ENCODE results near the gene AGR2.

AGR2 gene

DNA sequence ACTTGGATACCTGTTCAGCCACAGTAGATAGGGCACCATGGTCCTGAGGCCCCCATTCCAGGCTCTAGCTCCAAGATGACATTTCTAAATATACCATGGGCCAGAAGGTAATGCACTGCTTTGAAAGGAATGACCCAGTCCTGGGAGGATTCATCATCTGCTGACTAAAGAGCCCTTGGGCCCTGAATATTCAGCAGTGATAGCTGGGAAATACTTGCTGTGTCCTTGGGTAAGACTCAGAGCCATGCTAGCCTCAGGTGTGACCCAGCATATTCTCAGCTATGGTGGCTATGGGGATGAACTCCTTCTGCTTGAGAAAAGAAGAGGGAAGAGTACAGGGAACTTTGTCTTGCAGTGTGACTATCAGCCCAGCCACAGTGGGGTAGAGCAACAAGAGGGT lies 21.3 kb upstream of the AGR2 start:
- Mint-ChIP-seq H3K27ac (no peak overlapping the region), H3K27me3 (peaks cover 11% of the 10 kb centered on the region), H3K36me3 (no peaks in the 10 kb centered on the region), H3K9me3 (peaks cover 4% of the 10 kb centered on the region), H3K4me3 (no peak overlapping the region), H3K4me1 (no peaks in the 10 kb centered on the region)

DNA sequence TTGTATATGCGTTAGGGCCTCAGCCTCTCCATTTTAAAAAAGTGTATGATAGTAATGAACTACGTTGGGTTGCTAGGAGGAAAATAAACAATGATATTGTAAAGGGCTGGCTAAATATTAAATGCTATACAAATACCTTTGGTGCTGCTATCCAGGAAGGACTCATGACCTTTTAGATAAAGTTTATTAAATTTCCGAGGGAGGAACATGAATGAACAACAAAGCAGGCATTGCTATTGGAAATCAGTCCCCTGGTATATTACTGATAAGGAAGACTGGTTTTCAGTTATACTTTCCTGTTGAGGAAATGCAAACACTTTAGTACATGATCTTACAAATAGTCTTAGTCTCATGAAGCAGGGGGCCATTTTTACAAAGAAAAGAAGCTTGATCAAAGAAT lies 17.2 kb upstream of the AGR2 start:
- no peak overlapping the region for H3K4me3 Mint-ChIP-seq
- no peaks in the 10 kb centered on the region for H3K4me1 Mint-ChIP-seq
- peaks cover 3% of the 10 kb centered on the region for H3K27me3 Mint-ChIP-seq
- no peaks in the 10 kb centered on the region for H3K9me3 Mint-ChIP-seq
- H3K36me3 Mint-ChIP-seq: no peaks in the 10 kb centered on the region
- H3K27ac Mint-ChIP-seq: no peak overlapping the region

- H3K36me3 Mint-ChIP-seq: no peaks in the 10 kb centered on the region
- H3K4me3 Mint-ChIP-seq: no peak overlapping the region
- H3K9me3 Mint-ChIP-seq: no peaks in the 10 kb centered on the region
- no peak overlapping the region for H3K27ac Mint-ChIP-seq
- H3K4me1 Mint-ChIP-seq: no peaks in the 10 kb centered on the region
- peaks cover 2% of the 10 kb centered on the region for H3K27me3 Mint-ChIP-seq
Observed at GRCh38 chr7:16818732-16819131, 13.9 kb upstream of the AGR2 start.

GRCh38 chr7:16817536-16817935 lies 12.7 kb upstream of the AGR2 start:
- Mint-ChIP-seq H3K36me3 (no peaks in the 10 kb centered on the region), H3K9me3 (no peaks in the 10 kb centered on the region), H3K4me3 (no peak overlapping the region), H3K27me3 (peaks cover 2% of the 10 kb centered on the region), H3K27ac (no peak overlapping the region), H3K4me1 (no peaks in the 10 kb centered on the region)

DNA sequence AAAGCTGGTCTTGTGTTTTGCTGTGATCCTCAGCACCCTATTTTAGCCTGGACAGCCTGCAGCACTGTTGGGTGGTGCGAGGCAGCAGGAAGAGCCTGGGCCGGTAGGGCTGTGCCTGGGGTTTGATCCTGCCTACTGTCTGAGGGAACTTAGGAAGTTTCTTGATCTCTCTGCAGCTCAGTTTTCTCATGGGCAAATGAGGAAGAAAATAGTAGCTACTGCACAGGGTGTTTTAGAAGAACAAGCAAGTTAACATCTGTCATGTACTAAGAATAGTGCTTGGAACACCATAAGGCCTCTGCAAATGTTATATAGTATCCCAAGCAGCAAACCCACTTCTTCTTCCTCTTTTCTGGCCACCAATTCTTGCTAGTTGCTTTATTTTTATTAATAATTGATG lies 12.0 kb upstream of the AGR2 start:
- no peak overlapping the region for H3K4me3 Mint-ChIP-seq
- H3K4me1 Mint-ChIP-seq: no peaks in the 10 kb centered on the region
- H3K27me3 Mint-ChIP-seq: peaks cover 2% of the 10 kb centered on the region
- no peaks in the 10 kb centered on the region for H3K9me3 Mint-ChIP-seq
- H3K27ac Mint-ChIP-seq: no peak overlapping the region
- H3K36me3 Mint-ChIP-seq: no peaks in the 10 kb centered on the region

DNA sequence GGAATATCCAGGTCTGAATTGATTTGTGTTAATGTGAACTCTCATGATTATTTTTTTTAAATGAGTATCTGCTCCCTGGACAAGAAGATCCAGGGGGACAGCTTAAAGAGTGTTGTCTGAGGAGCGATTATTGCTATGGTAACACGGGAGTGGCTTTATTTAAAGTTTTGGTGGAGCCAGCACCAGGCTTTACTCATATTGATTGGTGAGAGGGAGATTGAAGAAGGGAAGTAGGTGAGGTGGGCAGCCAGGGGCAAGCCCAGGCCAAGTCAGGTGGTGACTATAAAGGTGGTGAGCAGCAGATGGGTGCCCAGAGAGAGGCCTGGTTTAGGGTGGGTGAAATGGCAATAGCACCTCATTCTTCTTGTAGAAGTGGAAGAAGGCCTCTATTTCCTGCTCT lies 10.2 kb upstream of the AGR2 start:
- Mint-ChIP-seq H3K9me3 (no peaks in the 10 kb centered on the region), H3K27ac (no peak overlapping the region), H3K4me3 (no peak overlapping the region), H3K4me1 (no peaks in the 10 kb centered on the region), H3K27me3 (peaks cover 5% of the 10 kb centered on the region), H3K36me3 (no peaks in the 10 kb centered on the region)

DNA sequence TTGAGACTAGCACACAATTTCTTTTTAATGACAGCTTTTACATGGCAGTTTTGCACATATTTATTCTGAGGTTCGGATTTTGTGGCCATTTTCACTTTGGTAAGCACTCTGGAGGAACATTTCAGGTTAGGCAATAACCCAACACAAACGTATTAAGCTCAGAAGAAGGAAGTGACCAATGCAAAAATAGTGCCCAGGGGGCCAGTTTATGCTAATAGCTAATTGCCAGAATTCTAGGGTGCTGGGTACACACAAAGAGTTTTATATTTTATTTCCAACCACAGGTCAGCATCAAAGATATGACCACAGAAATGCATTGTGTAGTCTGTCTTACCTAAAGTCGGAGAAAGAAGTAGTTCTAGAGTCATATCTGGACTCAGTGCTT lies 8.4 kb upstream of the AGR2 start:
- Mint-ChIP-seq H3K9me3 (no peaks in the 10 kb centered on the region), H3K4me3 (no peak overlapping the region), H3K4me1 (no peaks in the 10 kb centered on the region), H3K27ac (no peak overlapping the region), H3K27me3 (peaks cover 7% of the 10 kb centered on the region), H3K36me3 (no peaks in the 10 kb centered on the region)

DNA sequence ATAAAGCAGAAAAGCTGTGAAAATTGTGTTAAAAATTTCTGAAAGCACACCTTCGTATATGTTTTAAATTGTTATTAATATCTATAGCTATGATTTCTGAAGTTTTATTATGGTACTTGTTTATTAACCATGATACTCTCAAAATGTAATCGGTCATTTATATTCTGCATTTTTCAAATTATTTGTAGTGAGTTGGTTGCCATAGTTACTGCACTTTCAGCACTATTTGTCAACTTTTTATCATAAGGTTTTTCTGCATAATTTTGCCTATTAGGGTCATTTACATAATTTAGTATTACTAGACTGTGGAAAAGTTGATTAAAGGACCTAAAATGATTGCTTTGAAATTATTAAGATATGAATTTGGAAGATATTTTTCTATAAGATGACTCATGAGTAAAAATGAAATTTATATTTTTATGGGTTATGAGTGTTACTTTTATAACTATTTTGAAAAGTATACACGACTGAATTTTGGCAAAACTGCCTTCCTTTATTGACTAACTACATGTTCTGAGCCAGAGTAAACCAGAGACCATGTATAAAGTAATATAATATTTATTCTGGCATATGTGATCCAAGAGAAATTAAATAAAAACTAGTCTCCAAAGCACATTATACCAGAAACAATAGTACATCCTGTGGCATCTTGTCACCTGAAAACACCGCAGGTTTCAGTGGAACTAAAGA lies 7.9 kb upstream of the AGR2 start:
- H3K27ac Mint-ChIP-seq: no peak overlapping the region
- H3K36me3 Mint-ChIP-seq: no peaks in the 10 kb centered on the region
- H3K9me3 Mint-ChIP-seq: no peaks in the 10 kb centered on the region
- no peaks in the 10 kb centered on the region for H3K4me1 Mint-ChIP-seq
- H3K27me3 Mint-ChIP-seq: peaks cover 7% of the 10 kb centered on the region
- H3K4me3 Mint-ChIP-seq: no peak overlapping the region

- Mint-ChIP-seq H3K27me3 (peaks cover 7% of the 10 kb centered on the region), H3K4me3 (no peak overlapping the region), H3K27ac (no peak overlapping the region), H3K4me1 (no peaks in the 10 kb centered on the region), H3K36me3 (no peaks in the 10 kb centered on the region), H3K9me3 (no peaks in the 10 kb centered on the region)
Observed at GRCh38 chr7:16811551-16811950, 6.8 kb upstream of the AGR2 start.

GRCh38 chr7:16810573-16810972 lies 5.8 kb upstream of the AGR2 start:
- no peak overlapping the region for H3K27ac Mint-ChIP-seq
- peaks cover 7% of the 10 kb centered on the region for H3K27me3 Mint-ChIP-seq
- no peak overlapping the region for H3K4me3 Mint-ChIP-seq
- no peaks in the 10 kb centered on the region for H3K36me3 Mint-ChIP-seq
- no peaks in the 10 kb centered on the region for H3K4me1 Mint-ChIP-seq
- H3K9me3 Mint-ChIP-seq: no peaks in the 10 kb centered on the region

DNA sequence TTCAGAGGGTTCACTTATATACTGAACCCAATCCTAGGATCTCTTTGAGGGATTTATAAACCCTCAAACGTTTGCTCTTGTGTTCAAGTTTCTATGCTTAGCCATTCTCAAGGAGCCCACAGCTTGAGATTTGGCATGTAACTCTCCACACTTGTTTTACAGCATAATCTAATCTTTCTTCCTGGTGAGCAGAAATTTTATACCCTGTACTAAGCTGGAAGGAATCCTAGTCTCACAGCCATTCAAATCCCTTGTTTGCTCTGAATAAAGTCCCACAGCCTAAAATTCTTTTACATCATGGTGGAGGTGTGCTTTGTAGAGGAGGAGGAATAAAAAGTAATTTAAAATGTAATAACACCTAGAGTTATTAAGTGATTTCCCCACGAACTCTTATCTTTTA lies 5.3 kb upstream of the AGR2 start:
- no peaks in the 10 kb centered on the region for H3K36me3 Mint-ChIP-seq
- H3K4me3 Mint-ChIP-seq: no peak overlapping the region
- H3K9me3 Mint-ChIP-seq: no peaks in the 10 kb centered on the region
- H3K4me1 Mint-ChIP-seq: no peaks in the 10 kb centered on the region
- H3K27ac Mint-ChIP-seq: no peak overlapping the region
- H3K27me3 Mint-ChIP-seq: peaks cover 9% of the 10 kb centered on the region

DNA sequence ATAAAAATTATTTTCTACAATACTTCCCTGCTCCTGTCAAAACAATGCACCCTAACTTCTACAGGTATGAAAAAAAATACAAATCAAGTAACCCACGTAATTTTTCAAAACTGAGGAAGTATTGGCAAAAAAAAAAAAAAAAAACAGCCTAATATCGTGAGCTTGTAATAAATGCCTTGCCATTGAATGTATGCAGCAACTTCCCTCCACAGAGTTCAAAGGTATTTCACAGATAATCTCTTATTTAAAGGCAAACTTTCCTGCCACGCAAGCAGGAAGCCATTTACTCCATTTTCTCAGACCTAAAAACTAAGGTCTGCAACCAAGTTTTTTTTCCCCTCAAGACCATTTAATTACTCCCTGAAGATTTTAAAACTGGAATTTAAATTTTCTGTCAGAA lies 642 bp upstream of the AGR2 start:
- no peak overlapping the region for H3K4me3 Mint-ChIP-seq
- H3K27ac Mint-ChIP-seq: no peak overlapping the region
- H3K4me1 Mint-ChIP-seq: no peaks in the 10 kb centered on the region
- H3K27me3 Mint-ChIP-seq: peaks cover 9% of the 10 kb centered on the region
- H3K9me3 Mint-ChIP-seq: no peaks in the 10 kb centered on the region
- H3K36me3 Mint-ChIP-seq: no peaks in the 10 kb centered on the region

DNA sequence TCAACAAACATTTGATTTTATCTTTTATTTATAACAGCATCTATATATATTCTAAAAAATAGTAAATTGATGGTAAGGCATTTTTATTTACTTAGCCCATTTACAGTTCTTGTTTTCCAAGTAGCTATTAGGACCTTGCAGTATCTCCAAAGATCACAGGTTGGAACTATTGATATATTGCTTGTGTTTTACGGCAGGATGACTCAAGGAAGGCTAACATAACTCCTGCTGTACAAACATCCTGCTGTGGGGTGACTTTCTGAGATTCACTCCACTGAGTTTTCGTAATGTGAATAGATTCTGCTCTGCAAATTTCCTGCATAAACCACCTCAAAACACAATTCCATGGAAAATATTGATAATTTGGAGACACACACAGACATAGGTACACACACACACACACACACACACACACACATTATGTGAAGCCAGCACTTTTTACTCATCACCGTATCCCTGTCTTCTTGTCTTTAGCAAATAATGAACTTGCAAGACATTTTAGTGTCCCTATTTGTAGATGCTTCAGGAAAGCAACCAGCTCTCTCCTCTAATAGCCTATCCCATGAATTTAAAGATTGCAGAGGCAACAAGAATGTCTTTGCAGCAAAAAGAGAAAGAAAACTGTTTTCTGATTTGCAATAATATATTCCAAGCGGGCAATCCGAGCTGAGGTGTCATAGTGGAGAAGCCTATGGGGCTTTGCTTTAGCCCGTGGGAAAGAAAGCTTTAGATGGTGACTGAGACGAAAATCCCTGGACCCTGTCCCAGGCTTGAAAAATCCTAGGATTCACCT lies 722 bp downstream of the AGR2 start:
- H3K27me3 Mint-ChIP-seq: peaks cover 7% of the 10 kb centered on the region
- H3K4me1 Mint-ChIP-seq: no peaks in the 10 kb centered on the region
- H3K4me3 Mint-ChIP-seq: no peak overlapping the region
- no peaks in the 10 kb centered on the region for H3K9me3 Mint-ChIP-seq
- H3K36me3 Mint-ChIP-seq: no peaks in the 10 kb centered on the region
- H3K27ac Mint-ChIP-seq: no peak overlapping the region

DNA sequence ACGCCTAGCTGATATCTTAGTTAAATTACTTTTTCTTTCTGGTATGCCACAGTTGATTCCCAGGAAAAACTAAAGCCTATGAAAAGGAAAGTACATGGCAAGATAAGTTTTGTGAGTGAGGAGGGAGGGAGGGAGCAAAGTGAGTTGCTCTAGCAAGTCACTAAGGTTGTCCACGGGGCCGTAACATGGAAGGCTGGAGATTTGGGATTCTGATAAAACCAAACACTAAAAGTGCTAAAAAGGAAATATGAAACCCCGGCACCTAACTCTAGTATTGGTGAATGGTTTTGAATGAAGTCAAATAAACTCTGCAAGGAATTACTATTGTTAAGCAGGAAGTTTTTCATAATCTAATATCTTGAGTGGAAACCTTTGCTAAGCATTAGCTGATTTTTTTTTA lies 1.7 kb downstream of the AGR2 start:
- no peaks in the 10 kb centered on the region for H3K9me3 Mint-ChIP-seq
- H3K4me1 Mint-ChIP-seq: no peaks in the 10 kb centered on the region
- H3K27ac Mint-ChIP-seq: no peak overlapping the region
- H3K4me3 Mint-ChIP-seq: no peak overlapping the region
- H3K27me3 Mint-ChIP-seq: peaks cover 5% of the 10 kb centered on the region
- no peaks in the 10 kb centered on the region for H3K36me3 Mint-ChIP-seq

DNA sequence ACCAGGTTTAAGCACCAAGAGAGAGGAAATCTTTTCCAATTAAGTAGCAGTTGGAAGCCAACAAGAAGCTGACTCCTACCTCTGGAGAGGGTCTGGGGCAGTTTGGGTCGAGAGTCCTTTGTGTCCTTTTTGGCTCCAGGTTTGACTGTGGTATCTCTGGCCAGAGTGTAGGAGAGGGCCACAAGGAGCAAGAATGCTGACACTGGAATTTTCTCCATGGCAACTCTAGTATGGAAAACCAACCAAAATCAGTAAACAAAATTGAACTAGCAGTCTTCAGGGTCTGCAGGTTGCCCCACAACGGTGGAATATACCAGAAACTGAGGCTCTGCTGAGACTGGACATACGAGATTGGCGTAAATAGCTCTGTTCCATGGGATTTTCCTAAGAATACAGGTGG lies 3.2 kb downstream of the AGR2 start:
- no peak overlapping the region for H3K27ac Mint-ChIP-seq
- no peaks in the 10 kb centered on the region for H3K36me3 Mint-ChIP-seq
- H3K4me1 Mint-ChIP-seq: no peaks in the 10 kb centered on the region
- peaks cover 5% of the 10 kb centered on the region for H3K27me3 Mint-ChIP-seq
- no peak overlapping the region for H3K4me3 Mint-ChIP-seq
- H3K9me3 Mint-ChIP-seq: no peaks in the 10 kb centered on the region

GRCh38 chr7:16801111-16801542 lies 3.7 kb downstream of the AGR2 start:
- Mint-ChIP-seq H3K9me3 (no peaks in the 10 kb centered on the region), H3K4me1 (no peaks in the 10 kb centered on the region), H3K27me3 (peaks cover 8% of the 10 kb centered on the region), H3K4me3 (no peak overlapping the region), H3K27ac (peak overlapping the region; percentile 2), H3K36me3 (no peaks in the 10 kb centered on the region)

Measured in activated naive CD4-positive, alpha-beta T cell treated with anti-CD3 and anti-CD28 coated beads, Interleukin-2, amount 50 U/mL, for 24 hours (primary cell).